Stimulated activated CD4-positive, alpha-beta T cell treated with anti-CD3 and anti-CD28 coated beads, Interleukin-1b, Interleukin-23, amount 100 ng/mL, for 48 hours (primary cell): ENCODE data around the gene WDFY2.

Experiments used
- DNase-seq: peaks from one replicate; pipeline ENCODE4 v3.0.0-alpha.2; 2020

WDFY2 gene

GRCh38 chr13:51717786-51718398 lies 133.6 kb downstream of the WDFY2 start:
- no peak for DNase-seq

- no peak for DNase-seq
Measured at GRCh38 chr13:51719394-51719793, 135.1 kb downstream of the WDFY2 start.

- no peak for DNase-seq
Measured at GRCh38 chr13:51721496-51721895, 137.2 kb downstream of the WDFY2 start.

GRCh38 chr13:51723529-51723928 lies 139.3 kb downstream of the WDFY2 start:
- no peak for DNase-seq

GRCh38 chr13:51724721-51725120 lies 140.5 kb downstream of the WDFY2 start:
- no peak for DNase-seq

GRCh38 chr13:51726446-51727193 lies 142.4 kb downstream of the WDFY2 start:
- no peak for DNase-seq

- DNase-seq = no peak
Measured at GRCh38 chr13:51727634-51728274, 143.5 kb downstream of the WDFY2 start.

GRCh38 chr13:51728275-51728673 lies 144.0 kb downstream of the WDFY2 start:
- no peak for DNase-seq

- no peak for DNase-seq
Measured at GRCh38 chr13:51728972-51729371, 144.7 kb downstream of the WDFY2 start.

GRCh38 chr13:51729866-51730553 lies 145.7 kb downstream of the WDFY2 start:
- DNase-seq = peak; percentile 63

- no peak for DNase-seq
Measured at GRCh38 chr13:51730927-51731326, 146.7 kb downstream of the WDFY2 start.

GRCh38 chr13:51731759-51732158 lies 147.5 kb downstream of the WDFY2 start:
- DNase-seq = no peak

GRCh38 chr13:51733374-51734298 lies 149.4 kb downstream of the WDFY2 start:
- no peak for DNase-seq

- DNase-seq = no peak
Measured at GRCh38 chr13:51734786-51735185, 150.5 kb downstream of the WDFY2 start.

- DNase-seq = no peak
Measured at GRCh38 chr13:51737609-51738008, 153.3 kb downstream of the WDFY2 start.

- no peak for DNase-seq
Measured at GRCh38 chr13:51738226-51738905, 154.1 kb downstream of the WDFY2 start.

- DNase-seq = no peak
Measured at GRCh38 chr13:51739027-51739764, 154.9 kb downstream of the WDFY2 start.

- DNase-seq = no peak
Measured at GRCh38 chr13:51740698-51741097, 156.4 kb downstream of the WDFY2 start.

- DNase-seq = no peak
Measured at GRCh38 chr13:51742031-51742430, 157.8 kb downstream of the WDFY2 start.

GRCh38 chr13:51742611-51743010 lies 158.3 kb downstream of the WDFY2 start:
- no peak for DNase-seq

GRCh38 chr13:51745243-51745642 lies 161.0 kb downstream of the WDFY2 start:
- DNase-seq = no peak
